ENCODE results near the gene HUS1B.
A peak's percentile ranks its signal among the peaks of the same experiment; 100 is the strongest.

Gene HUS1B

GRCh38 chr6:659716-660581 is 3.0 kb upstream of the HUS1B start:
- H3K4me3 ChIP-seq (ENCODE audit: low read depth, low read length): no peak overlapping the region
- TF ChIP-seq MYC (IDR thresholded peaks at IDR 0.05; ENCODE audit: low read depth, low read length) (no peak), CTCF (IDR thresholded peaks at IDR 0.05; ENCODE audit: low read depth, low read length) (no peak), POLR2A (IDR thresholded peaks at IDR 0.05; ENCODE audit: extremely low read depth, insufficient read length) (no peak), MAX (IDR thresholded peaks at IDR 0.05; ENCODE audit: low read depth, low read length) (no peak)
- DNase-seq (ENCODE audit: low read depth): peak; percentile 56

GRCh38 chr6:658244-658643 is 1.3 kb upstream of the HUS1B start:
- TF ChIP-seq POLR2A (IDR thresholded peaks at IDR 0.05; ENCODE audit: extremely low read depth, insufficient read length) (no peak), CTCF (IDR thresholded peaks at IDR 0.05; ENCODE audit: low read depth, low read length) (no peak), MYC (IDR thresholded peaks at IDR 0.05; ENCODE audit: low read depth, low read length) (no peak), MAX (IDR thresholded peaks at IDR 0.05; ENCODE audit: low read depth, low read length) (no peak)
- H3K4me3 ChIP-seq (ENCODE audit: low read depth, low read length): no peak overlapping the region
- no peak for DNase-seq (ENCODE audit: low read depth)

GRCh38 chr6:657743-658142 is 843 bp upstream of the HUS1B start:
- H3K4me3 ChIP-seq (ENCODE audit: low read depth, low read length): no peak overlapping the region
- DNase-seq (ENCODE audit: low read depth): no peak
- TF ChIP-seq CTCF (IDR thresholded peaks at IDR 0.05; ENCODE audit: low read depth, low read length) (no peak), MAX (IDR thresholded peaks at IDR 0.05; ENCODE audit: low read depth, low read length) (no peak), POLR2A (IDR thresholded peaks at IDR 0.05; ENCODE audit: extremely low read depth, insufficient read length) (no peak), MYC (IDR thresholded peaks at IDR 0.05; ENCODE audit: low read depth, low read length) (no peak)

GRCh38 chr6:654136-654535 is 2.8 kb downstream of the HUS1B start:
- TF ChIP-seq MAX (IDR thresholded peaks at IDR 0.05; ENCODE audit: low read depth, low read length) (no peak), POLR2A (IDR thresholded peaks at IDR 0.05; ENCODE audit: extremely low read depth, insufficient read length) (no peak), CTCF (IDR thresholded peaks at IDR 0.05; ENCODE audit: low read depth, low read length) (no peak), MYC (IDR thresholded peaks at IDR 0.05; ENCODE audit: low read depth, low read length) (no peak)
- H3K4me3 ChIP-seq (ENCODE audit: low read depth, low read length): no peak overlapping the region
- DNase-seq (ENCODE audit: low read depth): no peak

- H3K4me3 ChIP-seq (ENCODE audit: low read depth, low read length): no peak overlapping the region
- no peak for DNase-seq (ENCODE audit: low read depth)
- TF ChIP-seq MYC (IDR thresholded peaks at IDR 0.05; ENCODE audit: low read depth, low read length) (no peak), POLR2A (IDR thresholded peaks at IDR 0.05; ENCODE audit: extremely low read depth, insufficient read length) (no peak), MAX (IDR thresholded peaks at IDR 0.05; ENCODE audit: low read depth, low read length) (no peak), CTCF (IDR thresholded peaks at IDR 0.05; ENCODE audit: low read depth, low read length) (no peak)
Measured at GRCh38 chr6:652865-653264, 4.0 kb downstream of the HUS1B start.
